ENCODE measurements around the gene SNPH. TPM values are rescaled to one million over a fixed set of nuclear protein-coding genes. Genes with fewer than 3 reads are reported as not detected.
A peak's percentile ranks its signal among the peaks of the same experiment; 100 is the strongest.

SNPH gene
- total and polyA plus RNA-seq, 2 of the 8 experiments (the other 6 are each of a cell fraction or from before 2014, with no cell fraction given): 0.98 to 4.9 TPM

DNA sequence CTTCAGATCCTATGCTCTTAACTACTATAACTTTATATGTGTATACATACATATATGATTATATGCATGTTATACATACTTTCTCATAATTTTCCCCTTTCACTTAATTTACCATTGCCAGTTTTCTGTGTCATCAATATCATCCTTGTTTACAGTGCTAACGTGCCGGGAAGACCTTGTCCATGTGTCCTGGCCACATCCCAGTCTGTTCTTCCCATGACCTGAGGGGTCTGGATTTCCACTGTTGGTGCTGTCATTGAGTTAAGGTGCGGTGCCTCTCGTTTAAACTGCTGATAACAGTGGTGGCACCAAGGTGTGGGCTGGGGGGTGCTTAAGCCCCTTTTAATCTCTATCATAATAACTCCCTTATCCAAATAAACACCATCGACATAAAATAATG is 71.3 kb downstream of the SNPH start:
- Histone ChIP-seq H2BK5ac (ENCODE audit: low read depth, low read length) (no peak overlapping the region), H3K79me2 (ENCODE audit: control insufficient read depth in 1 of 2, insufficient read depth in 2 of 2, low read length in 2 of 2) (no peaks in the 10 kb centered on the region), H2AFZ (ENCODE audit: low read length) (no peak overlapping the region), H2BK120ac (replicated peaks; ENCODE audit: low read depth, low read length) (no peak overlapping the region), H3K14ac (ENCODE audit: insufficient read length) (no peak overlapping the region), H3K4me1 (replicated peaks in 1 of 4; ENCODE audit: control insufficient read depth in 3 of 4, insufficient read depth in 4 of 4, low read length in 3 of 4) (peaks cover 0 to 2% (median 0%) of the 10 kb centered on the region in 4 experiments; a peak in 3 of 7 replicates), H3K4me2 (ENCODE audit: insufficient read depth in 1 of 2, low read depth in 2 of 2, low read length in 2 of 2) (no peak overlapping the region), H3K23me2 (ENCODE audit: low read depth, low read length) (no peaks in the 10 kb centered on the region), H3K18ac (ENCODE audit: extremely low read depth, low read length) (no peak overlapping the region), H4K5ac (ENCODE audit: insufficient read length, low read depth, low read length) (no peak overlapping the region), H2BK12ac (ENCODE audit: low read depth, low read length) (no peak overlapping the region), H4K91ac (replicated peaks; ENCODE audit: insufficient read length, low read length) (no peak overlapping the region), H4K8ac (ENCODE audit: extremely low read depth, insufficient read depth, low read length) (no peak overlapping the region), H4K20me1 (replicated peaks in 1 of 2; ENCODE audit: control insufficient read depth in 1 of 2, insufficient read depth in 2 of 2, low read length in 2 of 2) (peaks cover 7 to 22% of the 10 kb centered on the region in 2 experiments), H3K79me1 (ENCODE audit: low read depth, low read length) (peaks cover 3% of the 10 kb centered on the region; the same call in 1 of the 2 replicates), H3K4me3 (ENCODE audit: extremely low read depth in 1 of 4, insufficient read depth in 2 of 4, low read depth in 3 of 4, low read length in 4 of 4) (no peak overlapping the region), H3K36me3 (ENCODE audit: control insufficient read depth in 2 of 4, insufficient read depth in 4 of 4, low read length in 3 of 4) (no peaks in the 10 kb centered on the region; a peak in 1 of 8 replicates), H2BK20ac (ENCODE audit: low read length) (no peak overlapping the region), H3K27me3 (replicated peaks in 1 of 4; ENCODE audit: control insufficient read depth in 3 of 4, extremely low read depth in 1 of 4, insufficient read depth in 3 of 4, low read length in 3 of 4) (no peaks in the 10 kb centered on the region), H3K27ac (ENCODE audit: low read depth, low read length) (no peak overlapping the region), H3K9me3 (ENCODE audit: insufficient read depth in 2 of 2, low read depth in 1 of 2, low read length in 1 of 2) (no peaks in the 10 kb centered on the region), H3K56ac (replicated peaks; ENCODE audit: insufficient read length, low read depth, low read length) (no peak overlapping the region), H3K4ac (replicated peaks; ENCODE audit: insufficient read length, low read depth, low read length) (no peak overlapping the region), H2BK15ac (ENCODE audit: low read length) (no peak overlapping the region), H2AK5ac (ENCODE audit: low read depth, low read length) (no peak overlapping the region), H3K23ac (ENCODE audit: insufficient read length) (no peak overlapping the region), H3K9ac (replicated peaks in 1 of 4; ENCODE audit: extremely low read depth in 1 of 4, low read depth in 3 of 4, low read length in 3 of 4) (no peak overlapping the region)
- ChIA-PET POLR2A (ENCODE audit: partially characterized antibody) (interaction anchor here (0.6 to 3.2 kb wide), 5 partner anchors 9 to 98 kb away, joined by 3 to 27 read pairs (median 5); partner anchors contain the start of gene SDCBP2), CTCF (ENCODE audit: partially characterized antibody) (interaction anchor here (0.9 kb wide), 1 partner anchor 22 kb away, joined by 3 read pairs; no protein-coding TSS in a partner anchor)
- FAIRE-seq: no peak
- WGBS, 2 experiments (ENCODE audit: extremely low coverage in 1 of 2, insufficient coverage in 1 of 2, insufficient read length in 1 of 2, insufficient replicate concordance in 2 of 2, low coverage in 1 of 2, low lambda C conversion rate in 2 of 2, missing lambda C conversion rate in 1 of 2): 94 to 100% methylated on average over 1 to 5 of the region's 5 CpGs
- peak in 1 of 2 experiments; percentile 17 for DNase-seq (ENCODE audit: low read depth in 1 of 2, low spot score in 2 of 2)

Measured in H1 (cell line).